ENCODE results near the gene CAMTA1.

CAMTA1 gene

GRCh38 chr1:7346070-7346596 lies 560.9 kb downstream of the CAMTA1 start:
- peak; percentile 76; the same call in 1 of the 2 replicates for TF ChIP-seq ZNF768 (tag by site-specific recombination; IDR thresholded peaks at IDR 0.05)
- no peak for TF ChIP-seq ZNF433 (tag by site-specific recombination; IDR thresholded peaks at IDR 0.05; ENCODE audit: low read depth)
- ChIA-PET POLR2A (no interaction called here), CTCF (no interaction called here)
- no peaks in the 10 kb centered on the region for H3K9me3 ChIP-seq (ENCODE audit: control insufficient read depth, insufficient read depth, low read depth, low read length)
- peaks cover 7% of the 10 kb centered on the region; the same call in 1 of the 2 replicates for H3K4me1 ChIP-seq (ENCODE audit: control insufficient read depth, insufficient read depth, low read length)
- no peak overlapping the region for H3K27ac ChIP-seq (ENCODE audit: extremely low read depth, low read depth, low read length)
- H3K4me3 ChIP-seq (ENCODE audit: low read depth, low read length), result no peak overlapping the region
- no peaks in the 10 kb centered on the region for H3K36me3 ChIP-seq (ENCODE audit: control insufficient read depth in 2 of 2, insufficient read depth in 1 of 2, low read length in 2 of 2)

GRCh38 chr1:7346600-7347570 lies 561.6 kb downstream of the CAMTA1 start:
- Histone ChIP-seq H3K36me3 (ENCODE audit: control insufficient read depth in 2 of 2, insufficient read depth in 1 of 2, low read length in 2 of 2) (no peaks in the 10 kb centered on the region), H3K4me3 (ENCODE audit: low read depth, low read length) (no peak overlapping the region), H3K4me1 (ENCODE audit: control insufficient read depth, insufficient read depth, low read length) (no peaks in the 10 kb centered on the region), H3K9me3 (ENCODE audit: control insufficient read depth, insufficient read depth, low read depth, low read length) (no peaks in the 10 kb centered on the region), H3K27ac (ENCODE audit: extremely low read depth, low read depth, low read length) (no peak overlapping the region)
- CTCF ChIA-PET, result interaction anchor here (0.6 kb wide), 1 partner anchor 300 kb away, joined by 3 read pairs; no protein-coding TSS in a partner anchor
- no peak for TF ChIP-seq ZNF548 (tag by site-specific recombination; IDR thresholded peaks at IDR 0.05)
- no peak for TF ChIP-seq ZNF114 (tag by site-specific recombination; IDR thresholded peaks at IDR 0.05)
- peak; percentile 76 for TF ChIP-seq ZIC2 (tag by site-specific recombination; IDR thresholded peaks at IDR 0.05)
- no peak for TF ChIP-seq ZNF626 (tag by site-specific recombination; IDR thresholded peaks at IDR 0.05)
- no peak for TF ChIP-seq ZNF214 (tag by site-specific recombination; IDR thresholded peaks at IDR 0.05; ENCODE audit: borderline replicate concordance)
- peak; percentile 99 for TF ChIP-seq GLIS1 (tag by site-specific recombination; IDR thresholded peaks at IDR 0.05)
- POLR2A ChIA-PET, result no interaction called here

GRCh38 chr1:7348073-7348472 lies 562.8 kb downstream of the CAMTA1 start:
- ChIA-PET POLR2A (no interaction called here), CTCF (no interaction called here)
- H3K36me3 ChIP-seq (ENCODE audit: control insufficient read depth in 2 of 2, insufficient read depth in 1 of 2, low read length in 2 of 2), result no peaks in the 10 kb centered on the region
- TF ChIP-seq, protein P1, sequence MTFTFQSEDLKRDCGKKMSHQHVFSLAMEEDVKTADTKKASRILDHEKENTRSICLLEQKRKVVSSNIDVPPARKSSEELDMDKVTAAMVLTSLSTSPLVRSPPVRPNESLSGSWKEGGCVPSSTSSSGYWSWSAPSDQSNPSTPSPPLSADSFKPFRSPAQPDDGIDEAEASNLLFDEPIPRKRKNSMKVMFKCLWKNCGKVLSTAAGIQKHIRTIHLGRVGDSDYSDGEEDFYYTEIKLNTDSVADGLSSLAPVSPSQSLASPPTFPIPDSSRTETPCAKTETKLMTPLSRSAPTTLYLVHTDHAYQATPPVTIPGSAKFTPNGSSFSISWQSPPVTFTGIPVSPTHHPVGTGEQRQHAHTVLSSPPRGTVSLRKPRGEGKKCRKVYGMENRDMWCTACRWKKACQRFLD (tag by site-specific recombination; IDR thresholded peaks at IDR 0.05), result no peak
- TF ChIP-seq ZBTB26 (tag by site-specific recombination; optimal IDR thresholded peaks at IDR 0.05), result no peak
- no peak for TF ChIP-seq ZNF202 (tag by site-specific recombination; IDR thresholded peaks at IDR 0.05; ENCODE audit: borderline replicate concordance)
- TF ChIP-seq ZNF423 (tag by site-specific recombination; IDR thresholded peaks at IDR 0.05), result no peak
- no peak for TF ChIP-seq ZBTB21 (tag by site-specific recombination; IDR thresholded peaks at IDR 0.05)
- TF ChIP-seq, protein P2, sequence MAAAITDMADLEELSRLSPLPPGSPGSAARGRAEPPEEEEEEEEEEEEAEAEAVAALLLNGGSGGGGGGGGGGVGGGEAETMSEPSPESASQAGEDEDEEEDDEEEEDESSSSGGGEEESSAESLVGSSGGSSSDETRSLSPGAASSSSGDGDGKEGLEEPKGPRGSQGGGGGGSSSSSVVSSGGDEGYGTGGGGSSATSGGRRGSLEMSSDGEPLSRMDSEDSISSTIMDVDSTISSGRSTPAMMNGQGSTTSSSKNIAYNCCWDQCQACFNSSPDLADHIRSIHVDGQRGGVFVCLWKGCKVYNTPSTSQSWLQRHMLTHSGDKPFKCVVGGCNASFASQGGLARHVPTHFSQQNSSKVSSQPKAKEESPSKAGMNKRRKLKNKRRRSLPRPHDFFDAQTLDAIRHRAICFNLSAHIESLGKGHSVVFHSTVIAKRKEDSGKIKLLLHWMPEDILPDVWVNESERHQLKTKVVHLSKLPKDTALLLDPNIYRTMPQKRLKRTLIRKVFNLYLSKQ (tag by site-specific recombination; IDR thresholded peaks at IDR 0.05; ENCODE audit: borderline replicate concordance), result no peak
- TF ChIP-seq ZNF280C (tag by site-specific recombination; IDR thresholded peaks at IDR 0.05), result no peak
- no peak for TF ChIP-seq ZFP3 (tag by site-specific recombination; IDR thresholded peaks at IDR 0.05; ENCODE audit: low read depth)
- TF ChIP-seq, protein P3, sequence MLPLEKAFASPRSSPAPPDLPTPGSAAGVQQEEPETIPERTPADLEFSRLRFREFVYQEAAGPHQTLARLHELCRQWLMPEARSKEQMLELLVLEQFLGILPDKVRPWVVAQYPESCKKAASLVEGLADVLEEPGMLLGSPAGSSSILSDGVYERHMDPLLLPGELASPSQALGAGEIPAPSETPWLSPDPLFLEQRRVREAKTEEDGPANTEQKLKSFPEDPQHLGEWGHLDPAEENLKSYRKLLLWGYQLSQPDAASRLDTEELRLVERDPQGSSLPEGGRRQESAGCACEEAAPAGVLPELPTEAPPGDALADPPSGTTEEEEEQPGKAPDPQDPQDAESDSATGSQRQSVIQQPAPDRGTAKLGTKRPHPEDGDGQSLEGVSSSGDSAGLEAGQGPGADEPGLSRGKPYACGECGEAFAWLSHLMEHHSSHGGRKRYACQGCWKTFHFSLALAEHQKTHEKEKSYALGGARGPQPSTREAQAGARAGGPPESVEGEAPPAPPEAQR (tag by site-specific recombination; IDR thresholded peaks at IDR 0.05), result no peak
- no peak for TF ChIP-seq ZNF701 (tag by site-specific recombination; IDR thresholded peaks at IDR 0.05)
- no peak for TF ChIP-seq ZNF132 (tag by site-specific recombination; IDR thresholded peaks at IDR 0.05; ENCODE audit: borderline replicate concordance)
- TF ChIP-seq ZNF133 (tag by site-specific recombination; IDR thresholded peaks at IDR 0.05), result no peak

More at GRCh38 chr1:7348073-7348472, 562.8 kb downstream of the CAMTA1 start:
- no peaks in the 10 kb centered on the region for H3K9me3 ChIP-seq (ENCODE audit: control insufficient read depth, insufficient read depth, low read depth, low read length)
- no peaks in the 10 kb centered on the region for H3K4me1 ChIP-seq (ENCODE audit: control insufficient read depth, insufficient read depth, low read length)
- no peak overlapping the region for H3K4me3 ChIP-seq (ENCODE audit: low read depth, low read length)
- H3K27ac ChIP-seq (ENCODE audit: extremely low read depth, low read depth, low read length), result no peak overlapping the region

All from HEK293 (cell line).